Measurements from ENCODE around the gene DMGDH. TPM values are rescaled to one million over a fixed set of nuclear protein-coding genes. Genes with fewer than 3 reads are reported as not detected.

DMGDH gene
- total RNA-seq, 1 donor from 2014 or later = 0.36 TPM

DNA sequence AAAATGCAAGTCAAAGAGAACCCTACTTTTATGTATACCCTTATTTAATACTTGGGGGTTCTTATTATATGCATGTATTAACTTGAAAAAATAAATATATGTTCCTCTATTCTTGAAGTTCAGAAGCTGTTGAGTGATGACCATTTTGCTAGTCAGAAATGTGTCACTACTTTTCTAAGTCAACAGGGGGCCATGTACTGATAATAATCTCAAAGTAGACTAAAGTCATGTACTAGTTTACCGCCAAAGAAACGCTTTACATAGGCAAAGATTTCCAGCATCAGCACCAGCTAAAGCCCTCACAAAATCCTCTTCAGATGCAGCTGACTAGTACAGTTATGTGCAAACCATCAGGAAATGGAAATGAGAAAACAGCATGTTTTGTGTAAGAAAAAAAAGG is 36.4 kb upstream of the DMGDH start:
- no peaks in the 10 kb centered on the region for H3K9me3 Mint-ChIP-seq (ENCODE audit: unreplicated experiment)
- no peak overlapping the region for H3K27ac Mint-ChIP-seq (ENCODE audit: unreplicated experiment)
- DNase-seq (ENCODE audit: low spot score) = no peak
- H3K4me1 Mint-ChIP-seq (ENCODE audit: unreplicated experiment) = peaks cover 14% of the 10 kb centered on the region
- H3K36me3 Mint-ChIP-seq (ENCODE audit: low read depth, unreplicated experiment) = peaks cover 6% of the 10 kb centered on the region
- no peaks in the 10 kb centered on the region for H3K27me3 Mint-ChIP-seq (ENCODE audit: unreplicated experiment)
- TF ChIP-seq, protein P1, sequence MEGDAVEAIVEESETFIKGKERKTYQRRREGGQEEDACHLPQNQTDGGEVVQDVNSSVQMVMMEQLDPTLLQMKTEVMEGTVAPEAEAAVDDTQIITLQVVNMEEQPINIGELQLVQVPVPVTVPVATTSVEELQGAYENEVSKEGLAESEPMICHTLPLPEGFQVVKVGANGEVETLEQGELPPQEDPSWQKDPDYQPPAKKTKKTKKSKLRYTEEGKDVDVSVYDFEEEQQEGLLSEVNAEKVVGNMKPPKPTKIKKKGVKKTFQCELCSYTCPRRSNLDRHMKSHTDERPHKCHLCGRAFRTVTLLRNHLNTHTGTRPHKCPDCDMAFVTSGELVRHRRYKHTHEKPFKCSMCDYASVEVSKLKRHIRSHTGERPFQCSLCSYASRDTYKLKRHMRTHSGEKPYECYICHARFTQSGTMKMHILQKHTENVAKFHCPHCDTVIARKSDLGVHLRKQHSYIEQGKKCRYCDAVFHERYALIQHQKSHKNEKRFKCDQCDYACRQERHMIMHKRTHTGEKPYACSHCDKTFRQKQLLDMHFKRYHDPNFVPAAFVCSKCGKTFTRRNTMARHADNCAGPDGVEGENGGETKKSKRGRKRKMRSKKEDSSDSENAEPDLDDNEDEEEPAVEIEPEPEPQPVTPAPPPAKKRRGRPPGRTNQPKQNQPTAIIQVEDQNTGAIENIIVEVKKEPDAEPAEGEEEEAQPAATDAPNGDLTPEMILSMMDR (IDR thresholded peaks at IDR 0.05; ENCODE audit: unreplicated experiment) = peak; percentile 25
- no peak overlapping the region for H3K4me3 Mint-ChIP-seq (ENCODE audit: unreplicated experiment)

DNA sequence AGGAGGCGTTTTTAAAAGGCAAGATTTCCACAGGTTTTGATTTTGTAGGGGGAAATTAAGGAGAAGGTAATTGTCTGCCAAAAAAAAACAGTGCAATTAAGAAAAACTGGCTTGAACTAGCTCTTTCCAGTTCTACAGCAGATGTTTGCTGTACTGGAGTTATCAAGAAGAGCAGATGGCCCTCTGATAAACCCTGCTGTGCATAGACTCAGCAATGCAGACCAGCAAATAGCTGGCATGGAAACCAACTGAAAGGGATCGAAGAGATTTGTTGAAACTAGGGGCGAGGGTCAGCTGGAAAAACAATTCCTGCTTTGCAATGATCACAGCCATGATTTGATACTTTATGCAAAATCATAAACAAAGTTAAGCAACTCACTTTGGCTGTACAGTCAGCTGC is 24.3 kb upstream of the DMGDH start:
- no peaks in the 10 kb centered on the region for H3K27me3 Mint-ChIP-seq (ENCODE audit: unreplicated experiment)
- H3K36me3 Mint-ChIP-seq (ENCODE audit: low read depth, unreplicated experiment) = no peaks in the 10 kb centered on the region
- H3K9me3 Mint-ChIP-seq (ENCODE audit: unreplicated experiment) = no peaks in the 10 kb centered on the region
- H3K4me3 Mint-ChIP-seq (ENCODE audit: unreplicated experiment) = no peak overlapping the region
- DNase-seq (ENCODE audit: low spot score) = no peak
- no peaks in the 10 kb centered on the region for H3K4me1 Mint-ChIP-seq (ENCODE audit: unreplicated experiment)
- no peak overlapping the region for H3K27ac Mint-ChIP-seq (ENCODE audit: unreplicated experiment)
- TF ChIP-seq, protein P1 (IDR thresholded peaks at IDR 0.05; ENCODE audit: unreplicated experiment) = no peak

DNA sequence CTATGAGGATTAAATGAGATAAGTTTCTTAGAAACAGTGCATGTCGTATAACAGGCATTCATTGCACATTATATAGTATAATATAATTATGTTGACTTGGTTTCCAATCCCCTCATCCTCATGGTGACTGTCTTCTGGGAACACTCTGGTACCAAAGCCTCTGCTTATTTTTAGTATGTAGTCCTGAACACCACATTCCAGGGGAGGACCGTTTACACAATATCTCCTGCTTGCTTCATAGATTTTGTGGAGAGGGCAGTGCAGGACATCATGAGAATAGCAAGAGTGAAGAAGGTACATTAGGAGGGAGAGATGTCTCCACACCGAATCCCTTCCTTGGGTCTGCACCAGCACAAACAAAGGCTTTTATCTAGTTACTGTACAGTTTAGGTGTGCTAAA is 21.6 kb upstream of the DMGDH start:
- no peaks in the 10 kb centered on the region for H3K36me3 Mint-ChIP-seq (ENCODE audit: low read depth, unreplicated experiment)
- H3K4me1 Mint-ChIP-seq (ENCODE audit: unreplicated experiment) = no peaks in the 10 kb centered on the region
- H3K9me3 Mint-ChIP-seq (ENCODE audit: unreplicated experiment) = no peaks in the 10 kb centered on the region
- DNase-seq (ENCODE audit: low spot score) = no peak
- no peak overlapping the region for H3K27ac Mint-ChIP-seq (ENCODE audit: unreplicated experiment)
- H3K4me3 Mint-ChIP-seq (ENCODE audit: unreplicated experiment) = no peak overlapping the region
- TF ChIP-seq, protein P1 (IDR thresholded peaks at IDR 0.05; ENCODE audit: unreplicated experiment) = no peak
- H3K27me3 Mint-ChIP-seq (ENCODE audit: unreplicated experiment) = no peaks in the 10 kb centered on the region

DNA sequence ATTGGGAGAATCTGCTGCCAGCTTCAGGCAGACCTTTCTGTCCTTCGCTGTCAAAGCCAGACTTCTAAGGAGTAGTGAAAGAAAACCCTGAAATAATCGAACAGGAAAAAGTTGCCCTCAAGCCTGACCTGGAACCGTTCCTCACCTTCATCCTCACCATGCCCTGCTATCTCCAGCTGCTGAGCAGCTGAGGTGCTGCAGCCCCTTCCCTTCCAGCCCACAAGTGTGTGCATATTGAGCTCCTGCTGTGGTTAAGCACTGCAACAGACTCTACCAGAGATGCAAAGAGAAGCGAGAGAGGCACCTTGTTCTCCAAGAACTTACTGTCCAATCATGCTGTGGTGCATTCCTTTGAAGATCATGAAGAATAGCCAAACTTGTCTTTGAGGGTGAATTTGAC is 19.0 kb upstream of the DMGDH start:
- H3K36me3 Mint-ChIP-seq (ENCODE audit: low read depth, unreplicated experiment) = no peaks in the 10 kb centered on the region
- no peak overlapping the region for H3K4me3 Mint-ChIP-seq (ENCODE audit: unreplicated experiment)
- H3K9me3 Mint-ChIP-seq (ENCODE audit: unreplicated experiment) = no peaks in the 10 kb centered on the region
- no peaks in the 10 kb centered on the region for H3K4me1 Mint-ChIP-seq (ENCODE audit: unreplicated experiment)
- no peak overlapping the region for H3K27ac Mint-ChIP-seq (ENCODE audit: unreplicated experiment)
- TF ChIP-seq, protein P1 (IDR thresholded peaks at IDR 0.05; ENCODE audit: unreplicated experiment) = no peak
- H3K27me3 Mint-ChIP-seq (ENCODE audit: unreplicated experiment) = no peaks in the 10 kb centered on the region
- DNase-seq (ENCODE audit: low spot score) = no peak

DNA sequence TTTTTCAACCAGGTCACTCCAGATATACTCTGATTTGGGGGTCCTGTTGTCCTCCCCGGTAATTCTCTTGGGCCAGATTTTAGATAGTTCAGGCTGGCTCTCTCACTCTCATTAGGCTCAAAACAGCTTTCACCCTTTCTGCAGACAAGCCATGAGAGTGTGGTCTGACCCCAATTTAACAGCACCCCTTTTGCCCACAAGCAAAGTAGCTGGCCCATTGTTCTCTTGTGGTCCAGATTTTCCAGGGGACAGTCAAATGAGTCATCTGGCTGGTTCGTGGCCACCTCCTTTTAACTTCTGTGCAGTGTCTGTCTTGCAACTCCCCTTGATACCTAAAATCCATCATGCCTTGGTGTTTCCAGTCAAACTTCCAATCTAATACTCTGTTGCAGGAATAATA is 16.6 kb upstream of the DMGDH start:
- no peaks in the 10 kb centered on the region for H3K27me3 Mint-ChIP-seq (ENCODE audit: unreplicated experiment)
- no peaks in the 10 kb centered on the region for H3K36me3 Mint-ChIP-seq (ENCODE audit: low read depth, unreplicated experiment)
- no peaks in the 10 kb centered on the region for H3K4me1 Mint-ChIP-seq (ENCODE audit: unreplicated experiment)
- no peaks in the 10 kb centered on the region for H3K9me3 Mint-ChIP-seq (ENCODE audit: unreplicated experiment)
- no peak overlapping the region for H3K27ac Mint-ChIP-seq (ENCODE audit: unreplicated experiment)
- TF ChIP-seq, protein P1 (IDR thresholded peaks at IDR 0.05; ENCODE audit: unreplicated experiment) = no peak
- no peak for DNase-seq (ENCODE audit: low spot score)
- H3K4me3 Mint-ChIP-seq (ENCODE audit: unreplicated experiment) = no peak overlapping the region

All from endothelial cell (in vitro differentiated cells).